IMR-90 (cell line): Measurements from ENCODE around the gene ASXL1. TPM values are rescaled to one million over a fixed set of nuclear protein-coding genes. Genes with fewer than 3 reads are reported as not detected.
"Not testable (repeated sequence)": the region's sequence is repeated elsewhere in the genome, so short reads cannot be mapped to it uniquely, and the experiment has no call there.

Source experiments
- ATAC-seq: fragments of 200-7000 bp; cut with Tn5 transposase; 2 replicates; pipeline ENCODE4 v1.9.1; 2020; ENCODE audit warnings: low read depth, mild to moderate bottlenecking, moderate library complexity
- BruUV-seq: library from RNA; stranded (reverse); fragments of 400-500 nt; replicated peaks from 2 replicates; lab custom pipeline; 2021; lab: Mats Ljungman, UMichigan
- CTCF ChIA-PET: fragments of 300-600 bp; formaldehyde crosslinking; extraction: SDS; loops from one replicate; lab custom pipeline; 2021; ENCODE audit warnings: antibody characterized with exemption; lab: Yijun Ruan, JAX
- POLR2A ChIA-PET: fragments of 300-600 bp; sonication (Branson Sonifier 250); formaldehyde crosslinking; loops from one replicate; lab custom pipeline; 2022; ENCODE audit warnings: antibody characterized with exemption; ENCODE audit not compliant: unreplicated experiment; lab: Charles Lee
- DNase-seq: peaks from one replicate; pipeline ENCODE4 v3.0.0; 2013
- H2AFZ ChIP-seq: replicated peaks from 2 replicates; pipeline ENCODE3; 2013; ENCODE audit warnings: low read length, mild to moderate bottlenecking; ENCODE audit not compliant: poor library complexity
- H2AK5ac ChIP-seq: 2 replicates; pipeline ENCODE4 v1.6.1; 2013; ENCODE audit warnings: low read depth, low read length, inconsistent platforms
- H2AK9ac ChIP-seq: replicated peaks from 2 replicates; pipeline ENCODE3; 2013; ENCODE audit warnings: mild to moderate bottlenecking, low read depth, low read length, moderate library complexity; ENCODE audit not compliant: poor library complexity
- H2BK120ac ChIP-seq: 2 replicates; pipeline ENCODE4 v1.6.1; 2013; ENCODE audit warnings: low read depth, low read length, inconsistent platforms
- H2BK15ac ChIP-seq: 3 replicates; pipeline ENCODE4 v1.6.1; 2013; ENCODE audit warnings: low read depth, low read length, inconsistent platforms
- H2BK20ac ChIP-seq: 2 replicates; pipeline ENCODE4 v1.6.1; 2013; ENCODE audit warnings: low read depth, mild to moderate bottlenecking, inconsistent platforms, low read length, moderate library complexity
- H2BK5ac ChIP-seq: 2 replicates; pipeline ENCODE4 v1.6.1; 2013; ENCODE audit warnings: mild to moderate bottlenecking, low read depth, low read length, inconsistent platforms; ENCODE audit not compliant: poor library complexity, severe bottlenecking
- H3K14ac ChIP-seq: replicated peaks from 2 replicates; pipeline ENCODE4 v1.6.1; 2013; ENCODE audit warnings: low read depth, low read length, inconsistent platforms
- H3K18ac ChIP-seq: 2 replicates; pipeline ENCODE4 v1.6.1; 2013; ENCODE audit warnings: low read depth, low read length, control low read depth
- H3K23ac ChIP-seq: 2 replicates; pipeline ENCODE4 v1.6.1; 2013; ENCODE audit warnings: low read depth, low read length, inconsistent platforms
- H3K27ac ChIP-seq: 2 replicates; pipeline ENCODE4 v1.5.1; 2013; ENCODE audit warnings: mild to moderate bottlenecking, control low read depth, low read length; ENCODE audit not compliant: insufficient read depth
- H3K27me3 ChIP-seq: 2 replicates; pipeline ENCODE4 v1.6.1; 2013; ENCODE audit warnings: low read length; ENCODE audit not compliant: control insufficient read depth, insufficient read depth
- H3K36me3 ChIP-seq: 2 replicates; pipeline ENCODE4 v1.6.1; 2013; ENCODE audit warnings: low read length, mixed read lengths; ENCODE audit not compliant: control insufficient read depth, insufficient read depth
- H3K4ac ChIP-seq: 2 replicates; pipeline ENCODE4 v1.6.1; 2013; ENCODE audit warnings: low read depth, low read length, inconsistent platforms
- H3K4me1 ChIP-seq: 2 replicates; pipeline ENCODE4 v1.6.1; 2013; ENCODE audit warnings: low read length, mixed read lengths; ENCODE audit not compliant: control insufficient read depth, insufficient read depth
- H3K4me2 ChIP-seq: 2 replicates; pipeline ENCODE4 v1.6.1; 2013; ENCODE audit warnings: low read depth, mild to moderate bottlenecking, control low read depth, low read length, moderate library complexity
- H3K4me3 ChIP-seq: 2 replicates; pipeline ENCODE4 v1.5.1; 2013; ENCODE audit warnings: low read depth, mild to moderate bottlenecking, control low read depth, low read length, moderate library complexity; ENCODE audit not compliant: insufficient read depth
- H3K56ac ChIP-seq: 2 replicates; pipeline ENCODE4 v1.6.1; 2013; ENCODE audit warnings: low read length, inconsistent platforms; ENCODE audit not compliant: insufficient read depth; ENCODE audit errors: extremely low read depth
- H3K79me1 ChIP-seq, 2 experiments: 2 replicates each; pipeline ENCODE4 v1.6.1; 2013; ENCODE audit warnings: low read length in 2 of 2, inconsistent platforms in 1 of 2, low read depth in 1 of 2
- H3K9ac ChIP-seq: 2 replicates; pipeline ENCODE4 v1.6.1; 2013; ENCODE audit warnings: low read depth, low read length, control low read depth
- H3K9me1 ChIP-seq: 2 replicates; pipeline ENCODE4 v1.6.1; 2013; ENCODE audit warnings: low read length, inconsistent platforms; ENCODE audit not compliant: insufficient read depth
- H3K9me3 ChIP-seq: 2 replicates; pipeline ENCODE4 v1.6.1; 2013; ENCODE audit warnings: low read length; ENCODE audit not compliant: control insufficient read depth, insufficient read depth
- H4K20me1 ChIP-seq: 2 replicates; pipeline ENCODE4 v1.6.1; 2013; ENCODE audit warnings: low read length, inconsistent platforms; ENCODE audit not compliant: insufficient read depth
- H4K5ac ChIP-seq: 2 replicates; pipeline ENCODE4 v1.6.1; 2013; ENCODE audit warnings: mild to moderate bottlenecking, low read depth, low read length, control low read depth
- H4K8ac ChIP-seq, 2 experiments: 2 replicates each; pipeline ENCODE4 v1.6.1; 2013; ENCODE audit warnings: low read depth in 2 of 2, low read length in 2 of 2, control low read depth in 1 of 2, inconsistent platforms in 1 of 2
- H4K91ac ChIP-seq: 2 replicates; pipeline ENCODE4 v1.6.1; 2013; ENCODE audit warnings: low read depth, low read length, inconsistent platforms; ENCODE audit not compliant: insufficient read depth
- WGBS, 2 experiments: methylation state at CpG; one replicate each; pipeline versions ENCODE4 v1.1.5 to v1.1.7; 2013; ENCODE audit warnings: missing lambda C conversion rate in 2 of 2; ENCODE audit not compliant: insufficient read length in 1 of 2; ENCODE audit errors: extremely low coverage in 2 of 2; 5-methylcytosine and 5-hydroxymethylcytosine counted together
- dilution Hi-C: fragments of 300-500 bp; cut with HindIII; formaldehyde crosslinking; loops from one replicate; pipeline ENCODE4 v1.14.3; 2018; ENCODE audit warnings: low sequenced_read_pairs; ENCODE audit not compliant: unreplicated experiment
- in situ Hi-C: fragments of 300-500 bp; cut with MboI; formaldehyde crosslinking; loops from 3 replicates; pipeline ENCODE4 v1.14.3; 2019; ENCODE audit warnings: low sequenced_read_pairs, inconsistent platforms, mixed read lengths
- intact Hi-C: fragments of 100-400 bp; cut with micrococcal nuclease; formaldehyde crosslinking; loops from 2 replicates; pipeline ENCODE4 v1.10.0; 2022
- polyA plus RNA-seq, 3 experiments: library from polyadenylated mRNA; depleted of rRNA; stranded (reverse); fragments of >200 nt; gene quantifications; 2 replicates each; pipeline ENCODE4 v1.2.3, GENCODE V29; 2012; ENCODE audit warnings: low replicate concordance in 1 of 3
- total RNA-seq: library from RNA; depleted of rRNA; stranded (reverse); fragments of >200 nt; gene quantifications from 2 replicates; pipeline ENCODE4 v1.2.3, GENCODE V29; 2012

Gene ASXL1
- total and polyA plus RNA-seq, 2 of the 4 experiments (the other 2 are of a cell fraction), result 29.9 to 37.1 TPM

GRCh38 chr20:32383441-32383840 is 25.3 kb downstream of the ASXL1 start:
- intact Hi-C loops, H2BK20ac ChIP-seq, BruUV-seq, in situ Hi-C loops, H3K27ac ChIP-seq, H2AK9ac ChIP-seq, H3K14ac ChIP-seq, H2BK120ac ChIP-seq, H2BK15ac ChIP-seq, POLR2A ChIA-PET, H3K18ac ChIP-seq, DNase-seq, H3K4me2 ChIP-seq, H4K91ac ChIP-seq, H2AK5ac ChIP-seq, H3K23ac ChIP-seq, H3K4ac ChIP-seq, CTCF ChIA-PET, H3K27me3 ChIP-seq, dilution Hi-C loops, H4K8ac ChIP-seq, H2BK5ac ChIP-seq, H3K56ac ChIP-seq, H4K5ac ChIP-seq, H3K9ac ChIP-seq, H3K36me3 ChIP-seq, H2AFZ ChIP-seq, H3K4me3 ChIP-seq, ATAC-seq, H3K9me3 ChIP-seq: not testable (repeated sequence)
- peaks cover 13% of the 10 kb centered on the region for H3K9me1 ChIP-seq
- H3K79me1 ChIP-seq, result peaks cover 35 to 72% of the 10 kb centered on the region in 2 experiments
- WGBS, 2 experiments, result no CpG with 5 or more reads among the region's 9 CpGs
- peaks cover 13% of the 10 kb centered on the region for H3K4me1 ChIP-seq
- peaks cover 59% of the 10 kb centered on the region for H4K20me1 ChIP-seq
